ENCODE measurements around the gene FSTL5. TPM values are rescaled to one million over a fixed set of nuclear protein-coding genes. Genes with fewer than 3 reads are reported as not detected.

Gene FSTL5
- total and polyA plus RNA-seq, 4 experiments from 2014 or later: not detected

- ChIA-PET POLR2A (ENCODE audit: partially characterized antibody) (no interaction called here), CTCF (ENCODE audit: partially characterized antibody) (no interaction called here)
- H3K36me3 Mint-ChIP-seq: no peaks in the 10 kb centered on the region
- Histone ChIP-seq H3K27me3 (ENCODE audit: insufficient read depth, low read length) (no peaks in the 10 kb centered on the region), H3K36me3 (ENCODE audit: insufficient read depth, low read length) (no peaks in the 10 kb centered on the region), H3K4me3 (ENCODE audit: low read length in 2 of 2) (no peak overlapping the region), H3K27ac (ENCODE audit: low read depth, low read length) (no peak overlapping the region), H3K9me3 (ENCODE audit: control insufficient read depth in 1 of 2, low read length in 2 of 2) (no peaks in the 10 kb centered on the region), H3K4me1 (ENCODE audit: insufficient read depth, low read length) (no peaks in the 10 kb centered on the region)
- no peaks in the 10 kb centered on the region for H3K4me1 Mint-ChIP-seq
- no peak overlapping the region for H3K4me3 Mint-ChIP-seq
- no peaks in the 10 kb centered on the region for H3K27me3 Mint-ChIP-seq
- DNase-seq: no peak
- no peak overlapping the region for H3K27ac Mint-ChIP-seq
- intact Hi-C loops (cut with micrococcal nuclease): no loop called here
- H3K9me3 Mint-ChIP-seq: peaks cover 0 to 4% (median 4%) of the 10 kb centered on the region in 8 donors
These were observed 645.9 kb downstream of the FSTL5 start for GRCh38 chr4:161517941-161518340.

- POLR2A ChIA-PET (ENCODE audit: partially characterized antibody): no interaction called here
- CTCF ChIA-PET (ENCODE audit: partially characterized antibody): no interaction called here
These were observed 658.7 kb downstream of the FSTL5 start for GRCh38 chr4:161505141-161505540.

GRCh38 chr4:161498155-161498554 is 665.6 kb downstream of the FSTL5 start:
- Histone ChIP-seq H3K36me3 (ENCODE audit: insufficient read depth, low read length) (no peaks in the 10 kb centered on the region), H3K4me1 (ENCODE audit: insufficient read depth, low read length) (no peaks in the 10 kb centered on the region), H3K27ac (ENCODE audit: low read depth, low read length) (no peak overlapping the region), H3K4me3 (ENCODE audit: low read length in 2 of 2) (no peak overlapping the region), H3K9me3 (ENCODE audit: control insufficient read depth in 1 of 2, low read length in 2 of 2) (no peaks in the 10 kb centered on the region), H3K27me3 (ENCODE audit: insufficient read depth, low read length) (no peaks in the 10 kb centered on the region)
- no peaks in the 10 kb centered on the region for H3K4me1 Mint-ChIP-seq
- peaks cover 0 to 2% (median 0%) of the 10 kb centered on the region in 8 donors for H3K9me3 Mint-ChIP-seq
- DNase-seq: no peak
- intact Hi-C loops (cut with micrococcal nuclease): no loop called here
- no peak overlapping the region for H3K4me3 Mint-ChIP-seq
- ChIA-PET CTCF (ENCODE audit: partially characterized antibody) (no interaction called here), POLR2A (ENCODE audit: partially characterized antibody) (no interaction called here)
- H3K36me3 Mint-ChIP-seq: no peaks in the 10 kb centered on the region
- H3K27ac Mint-ChIP-seq: no peak overlapping the region
- H3K27me3 Mint-ChIP-seq: no peaks in the 10 kb centered on the region

More at GRCh38 chr4:161505141-161505540, 658.7 kb downstream of the FSTL5 start:
- intact Hi-C loops (cut with micrococcal nuclease): no loop called here
- no peak overlapping the region for H3K27ac ChIP-seq (ENCODE audit: low read depth, low read length)
- DNase-seq: no peak
- Mint-ChIP-seq H3K4me3 (no peak overlapping the region), H3K27ac (no peak overlapping the region), H3K4me1 (no peaks in the 10 kb centered on the region), H3K9me3 (peaks cover 0 to 4% (median 0%) of the 10 kb centered on the region in 8 donors), H3K36me3 (no peaks in the 10 kb centered on the region), H3K27me3 (no peaks in the 10 kb centered on the region)
- no peaks in the 10 kb centered on the region for H3K36me3 ChIP-seq (ENCODE audit: insufficient read depth, low read length)
- no peaks in the 10 kb centered on the region for H3K9me3 ChIP-seq (ENCODE audit: control insufficient read depth in 1 of 2, low read length in 2 of 2)
- H3K27me3 ChIP-seq (ENCODE audit: insufficient read depth, low read length): no peaks in the 10 kb centered on the region
- no peak overlapping the region for H3K4me3 ChIP-seq (ENCODE audit: low read length in 2 of 2)
- no peaks in the 10 kb centered on the region for H3K4me1 ChIP-seq (ENCODE audit: insufficient read depth, low read length)

- H3K27me3 Mint-ChIP-seq: no peaks in the 10 kb centered on the region
- intact Hi-C loops (cut with micrococcal nuclease): no loop called here
- H3K27ac Mint-ChIP-seq: no peak overlapping the region
- no peak overlapping the region for H3K4me3 Mint-ChIP-seq
- no peak overlapping the region for H3K27ac ChIP-seq (ENCODE audit: low read depth, low read length)
- no peaks in the 10 kb centered on the region for H3K36me3 ChIP-seq (ENCODE audit: insufficient read depth, low read length)
- no peak overlapping the region for H3K4me3 ChIP-seq (ENCODE audit: low read length in 2 of 2)
- H3K4me1 ChIP-seq (ENCODE audit: insufficient read depth, low read length): no peaks in the 10 kb centered on the region
- DNase-seq: no peak
- no peaks in the 10 kb centered on the region for H3K4me1 Mint-ChIP-seq
- no peaks in the 10 kb centered on the region for H3K36me3 Mint-ChIP-seq
- no peaks in the 10 kb centered on the region for H3K27me3 ChIP-seq (ENCODE audit: insufficient read depth, low read length)
- ChIA-PET CTCF (ENCODE audit: partially characterized antibody) (no interaction called here), POLR2A (ENCODE audit: partially characterized antibody) (no interaction called here)
- H3K9me3 Mint-ChIP-seq: peaks cover 0 to 8% (median 3%) of the 10 kb centered on the region in 8 donors
- no peaks in the 10 kb centered on the region for H3K9me3 ChIP-seq (ENCODE audit: control insufficient read depth in 1 of 2, low read length in 2 of 2)
These were observed 677.3 kb downstream of the FSTL5 start for GRCh38 chr4:161486461-161486860.

- Histone ChIP-seq H3K27me3 (ENCODE audit: insufficient read depth, low read length) (no peaks in the 10 kb centered on the region), H3K36me3 (ENCODE audit: insufficient read depth, low read length) (no peaks in the 10 kb centered on the region), H3K4me1 (ENCODE audit: insufficient read depth, low read length) (no peaks in the 10 kb centered on the region), H3K27ac (ENCODE audit: low read depth, low read length) (no peak overlapping the region), H3K4me3 (ENCODE audit: low read length in 2 of 2) (no peak overlapping the region), H3K9me3 (ENCODE audit: control insufficient read depth in 1 of 2, low read length in 2 of 2) (no peaks in the 10 kb centered on the region)
- DNase-seq: no peak
- H3K4me3 Mint-ChIP-seq: no peak overlapping the region
- H3K36me3 Mint-ChIP-seq: no peaks in the 10 kb centered on the region
- peaks cover 0 to 12% (median 4%) of the 10 kb centered on the region in 8 donors for H3K9me3 Mint-ChIP-seq
- no peaks in the 10 kb centered on the region for H3K27me3 Mint-ChIP-seq
- CTCF ChIA-PET (ENCODE audit: partially characterized antibody): no interaction called here
- POLR2A ChIA-PET (ENCODE audit: partially characterized antibody): no interaction called here
- no peaks in the 10 kb centered on the region for H3K4me1 Mint-ChIP-seq
- H3K27ac Mint-ChIP-seq: no peak overlapping the region
- intact Hi-C loops (cut with micrococcal nuclease): no loop called here
These were observed 697.5 kb downstream of the FSTL5 start for GRCh38 chr4:161466316-161466715.

GRCh38 chr4:161463436-161463835 is 700.4 kb downstream of the FSTL5 start:
- Mint-ChIP-seq H3K9me3 (peaks cover 0 to 11% (median under 1%) of the 10 kb centered on the region in 8 donors), H3K4me1 (no peaks in the 10 kb centered on the region), H3K4me3 (no peak overlapping the region), H3K27me3 (no peaks in the 10 kb centered on the region), H3K27ac (no peak overlapping the region), H3K36me3 (no peaks in the 10 kb centered on the region)
- Histone ChIP-seq H3K9me3 (ENCODE audit: control insufficient read depth in 1 of 2, low read length in 2 of 2) (no peaks in the 10 kb centered on the region), H3K27ac (ENCODE audit: low read depth, low read length) (no peak overlapping the region), H3K4me3 (ENCODE audit: low read length in 2 of 2) (no peak overlapping the region), H3K4me1 (ENCODE audit: insufficient read depth, low read length) (no peaks in the 10 kb centered on the region), H3K36me3 (ENCODE audit: insufficient read depth, low read length) (no peaks in the 10 kb centered on the region), H3K27me3 (ENCODE audit: insufficient read depth, low read length) (no peaks in the 10 kb centered on the region)
- ChIA-PET CTCF (ENCODE audit: partially characterized antibody) (no interaction called here), POLR2A (ENCODE audit: partially characterized antibody) (no interaction called here)
- intact Hi-C loops (cut with micrococcal nuclease): no loop called here
- DNase-seq: no peak

GRCh38 chr4:161457906-161458305 is 705.9 kb downstream of the FSTL5 start:
- Mint-ChIP-seq H3K4me1 (no peaks in the 10 kb centered on the region), H3K27me3 (no peaks in the 10 kb centered on the region), H3K9me3 (peaks cover 0 to 13% (median under 1%) of the 10 kb centered on the region in 8 donors), H3K36me3 (no peaks in the 10 kb centered on the region), H3K4me3 (no peak overlapping the region), H3K27ac (no peak overlapping the region)
- intact Hi-C loops (cut with micrococcal nuclease): no loop called here
- ChIA-PET CTCF (ENCODE audit: partially characterized antibody) (no interaction called here), POLR2A (ENCODE audit: partially characterized antibody) (no interaction called here)
- H3K4me3 ChIP-seq (ENCODE audit: low read length in 2 of 2): no peak overlapping the region
- H3K27ac ChIP-seq (ENCODE audit: low read depth, low read length): no peak overlapping the region
- no peaks in the 10 kb centered on the region for H3K36me3 ChIP-seq (ENCODE audit: insufficient read depth, low read length)
- no peaks in the 10 kb centered on the region for H3K9me3 ChIP-seq (ENCODE audit: control insufficient read depth in 1 of 2, low read length in 2 of 2)
- DNase-seq: no peak
- no peaks in the 10 kb centered on the region for H3K27me3 ChIP-seq (ENCODE audit: insufficient read depth, low read length)
- H3K4me1 ChIP-seq (ENCODE audit: insufficient read depth, low read length): no peaks in the 10 kb centered on the region

GRCh38 chr4:161457311-161457710 is 706.5 kb downstream of the FSTL5 start:
- CTCF ChIA-PET (ENCODE audit: partially characterized antibody): no interaction called here
- Mint-ChIP-seq H3K4me3 (no peak overlapping the region), H3K4me1 (no peaks in the 10 kb centered on the region), H3K9me3 (peaks cover 0 to 8% (median 0%) of the 10 kb centered on the region in 8 donors), H3K36me3 (no peaks in the 10 kb centered on the region), H3K27me3 (no peaks in the 10 kb centered on the region), H3K27ac (no peak overlapping the region)
- intact Hi-C loops (cut with micrococcal nuclease): no loop called here
- POLR2A ChIA-PET (ENCODE audit: partially characterized antibody): no interaction called here
- DNase-seq: no peak
- Histone ChIP-seq H3K27ac (ENCODE audit: low read depth, low read length) (no peak overlapping the region), H3K4me1 (ENCODE audit: insufficient read depth, low read length) (no peaks in the 10 kb centered on the region), H3K9me3 (ENCODE audit: control insufficient read depth in 1 of 2, low read length in 2 of 2) (no peaks in the 10 kb centered on the region), H3K4me3 (ENCODE audit: low read length in 2 of 2) (no peak overlapping the region), H3K27me3 (ENCODE audit: insufficient read depth, low read length) (no peaks in the 10 kb centered on the region), H3K36me3 (ENCODE audit: insufficient read depth, low read length) (no peaks in the 10 kb centered on the region)

Data from CD4-positive, alpha-beta memory T cell (primary cell).